Inflammatory macrophage (primary cell): ENCODE data around the gene C1orf232.

Experiments used
- DNase-seq, 2 donors: peaks; one replicate each; pipeline ENCODE4 v3.0.0-alpha.2; 2020 to 2022

C1orf232 gene

GRCh38 chr1:26122988-26123973 lies 45.5 kb downstream of the C1orf232 start:
- DNase-seq: peak; percentile 20 to 28

GRCh38 chr1:26121854-26122773 lies 46.6 kb downstream of the C1orf232 start:
- peak; percentile 48 to 58 for DNase-seq

GRCh38 chr1:26119892-26120608 lies 48.7 kb downstream of the C1orf232 start:
- no peak for DNase-seq

DNA sequence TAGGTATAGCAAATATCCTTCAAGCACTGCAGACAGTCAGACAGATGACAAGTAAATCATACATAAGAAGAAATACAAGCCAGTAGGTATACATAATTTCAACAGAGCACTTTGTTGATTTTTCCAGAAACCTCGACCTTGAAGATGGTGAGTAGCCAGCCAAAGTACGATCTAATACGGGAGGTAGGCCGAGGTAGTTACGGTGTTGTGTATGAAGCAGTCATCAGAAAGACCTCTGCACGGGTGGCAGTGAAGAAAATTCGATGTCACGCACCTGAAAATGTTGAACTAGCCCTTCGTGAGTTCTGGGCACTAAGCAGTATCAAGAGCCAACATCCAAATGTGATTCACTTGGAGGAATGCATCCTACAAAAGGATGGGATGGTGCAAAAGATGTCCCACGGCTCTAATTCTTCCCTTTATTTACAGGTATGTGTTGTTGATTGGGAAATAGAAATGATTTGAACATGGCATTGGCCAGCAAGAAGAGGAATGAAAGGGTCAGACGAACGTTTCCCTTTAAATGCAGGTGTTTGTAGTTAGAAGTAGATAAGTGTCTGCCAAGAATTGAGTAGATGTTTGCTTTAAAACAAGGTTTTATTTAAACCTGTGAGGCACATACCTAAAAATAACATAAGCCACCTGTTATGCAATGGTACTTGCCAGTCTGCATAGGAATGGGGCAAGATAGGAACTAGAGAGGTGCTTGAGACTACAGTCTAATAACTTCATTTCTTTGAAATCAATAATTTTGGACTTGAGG lies 54.4 kb downstream of the C1orf232 start:
- no peak for DNase-seq
